ENCODE results near the gene ARMH4. TPM values are rescaled to one million over a fixed set of nuclear protein-coding genes. Genes with fewer than 3 reads are reported as not detected.

ARMH4 gene
- total RNA-seq, 4 donors from 2014 or later, result 0.41 to 2.8 (median 0.48) TPM; not detected in 1

DNA sequence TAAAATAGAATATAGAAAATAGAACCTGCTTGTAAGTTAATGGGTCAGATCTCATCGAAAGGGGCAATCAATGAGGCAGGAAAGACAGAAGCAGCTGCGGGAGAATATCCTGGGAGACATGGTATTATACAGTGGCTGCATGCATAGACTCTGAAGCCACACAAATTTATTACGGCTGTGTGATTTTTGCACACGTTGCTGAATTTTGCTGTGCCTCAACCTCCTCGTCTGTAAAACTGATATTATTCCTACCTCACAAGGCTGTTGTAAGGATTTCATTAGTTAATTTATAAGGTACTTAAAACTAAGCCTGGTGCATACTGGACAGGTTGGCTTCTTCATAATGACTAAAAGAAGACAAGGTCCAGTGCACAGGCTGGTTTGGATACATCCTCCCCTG, 52.3 kb downstream of the ARMH4 start:
- intact Hi-C loops (cut with DNase I; ENCODE audit: low total_unique reads), result no loop called here

DNA sequence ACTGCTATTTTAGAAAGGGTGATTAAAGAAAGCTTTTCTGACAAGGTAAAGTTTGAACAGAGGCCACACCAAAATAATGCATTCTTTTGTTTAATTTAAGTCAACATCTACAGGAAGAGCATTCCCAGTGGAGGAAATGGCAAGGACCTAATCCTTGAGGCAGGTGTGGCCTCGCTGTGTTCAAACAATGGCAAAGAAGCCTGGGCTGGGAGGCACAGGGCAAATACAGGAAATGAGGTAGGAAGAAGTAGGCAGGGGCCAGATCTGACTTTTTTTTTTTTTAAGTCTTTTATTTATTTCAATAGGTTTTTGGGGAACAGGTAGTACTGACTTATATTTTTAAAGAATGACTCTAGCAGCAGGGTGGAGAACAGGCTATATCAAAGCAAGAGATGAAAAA, 53.5 kb downstream of the ARMH4 start:
- intact Hi-C loops (cut with DNase I; ENCODE audit: low total_unique reads), result no loop called here
- DNase-seq, result peak; percentile 10
- H3K36me3 ChIP-seq, result no peaks in the 10 kb centered on the region
- peaks cover 0 to 3% (median 0%) of the 10 kb centered on the region in 4 donors for H3K4me1 ChIP-seq
- no peak overlapping the region for H3K4me3 ChIP-seq
- no peaks in the 10 kb centered on the region for H3K27me3 ChIP-seq
- in situ Hi-C loops (cut with MboI; ENCODE audit: low pct_ligation_motif_present in 1 of 4, low pct_unique_long_range_greater_than_20kb in 1 of 4, low sequenced_read_pairs in 3 of 4), result no loop called here
- WGBS, 2 donors (ENCODE audit: low coverage in 1 of 2), result 14 to 38% methylated on average over 1 of the region's 1 CpG
- H3K27ac ChIP-seq, result peak overlapping the region in 2 of 4 donors; percentile 5 to 20
- H3K9me3 ChIP-seq, result no peaks in the 10 kb centered on the region
- no peak for TF ChIP-seq EP300 (IDR thresholded peaks at IDR 0.05; ENCODE audit: low read depth)
- TF ChIP-seq POLR2A (IDR thresholded peaks at IDR 0.05), result no peak
- no peak for TF ChIP-seq CTCF (IDR thresholded peaks at IDR 0.05)
- TF ChIP-seq POLR2AphosphoS5 (IDR thresholded peaks at IDR 0.05), result no peak

More for the DNA sequence above, 52.3 kb downstream of the ARMH4 start:
- 88 to 89% methylated on average over 5 of the region's 5 CpGs for WGBS, 2 donors (ENCODE audit: low coverage in 1 of 2)
- no peak overlapping the region for H3K27ac ChIP-seq
- in situ Hi-C loops (cut with MboI; ENCODE audit: low pct_ligation_motif_present in 1 of 4, low pct_unique_long_range_greater_than_20kb in 1 of 4, low sequenced_read_pairs in 3 of 4), result loop anchor here in 3 of 4 donors (10.0 to 25.0 kb wide), 2 partner anchors 65 to 263 kb away; no protein-coding TSS in a partner anchor
- no peaks in the 10 kb centered on the region for H3K27me3 ChIP-seq
- DNase-seq, result no peak
- H3K9me3 ChIP-seq, result no peaks in the 10 kb centered on the region
- H3K4me1 ChIP-seq, result peaks cover 0 to 3% (median 0%) of the 10 kb centered on the region in 4 donors
- H3K4me3 ChIP-seq, result no peak overlapping the region
- no peak for TF ChIP-seq EP300 (IDR thresholded peaks at IDR 0.05; ENCODE audit: low read depth)
- no peak for TF ChIP-seq CTCF (IDR thresholded peaks at IDR 0.05)
- TF ChIP-seq POLR2AphosphoS5 (IDR thresholded peaks at IDR 0.05), result no peak
- no peak for TF ChIP-seq POLR2A (IDR thresholded peaks at IDR 0.05)
- no peaks in the 10 kb centered on the region for H3K36me3 ChIP-seq

GRCh38 chr14:58096731-58097130, 55.3 kb downstream of the ARMH4 start:
- TF ChIP-seq EP300 (IDR thresholded peaks at IDR 0.05; ENCODE audit: low read depth), result no peak
- TF ChIP-seq POLR2A (IDR thresholded peaks at IDR 0.05), result no peak
- TF ChIP-seq CTCF (IDR thresholded peaks at IDR 0.05), result no peak
- TF ChIP-seq POLR2AphosphoS5 (IDR thresholded peaks at IDR 0.05), result no peak
- no peak overlapping the region for H3K27ac ChIP-seq
- 60 to 75% methylated on average over 2 of the region's 2 CpGs for WGBS, 2 donors (ENCODE audit: low coverage in 1 of 2)
- no peaks in the 10 kb centered on the region for H3K9me3 ChIP-seq
- intact Hi-C loops (cut with DNase I; ENCODE audit: low total_unique reads), result no loop called here
- no peak for DNase-seq
- no peaks in the 10 kb centered on the region for H3K27me3 ChIP-seq
- H3K36me3 ChIP-seq, result no peaks in the 10 kb centered on the region
- H3K4me1 ChIP-seq, result peaks cover 0 to 3% (median 0%) of the 10 kb centered on the region in 4 donors
- in situ Hi-C loops (cut with MboI; ENCODE audit: low pct_ligation_motif_present in 1 of 4, low pct_unique_long_range_greater_than_20kb in 1 of 4, low sequenced_read_pairs in 3 of 4), result no loop called here
- no peak overlapping the region for H3K4me3 ChIP-seq

GRCh38 chr14:58091883-58092630, 60.0 kb downstream of the ARMH4 start:
- no peak for DNase-seq
- intact Hi-C loops (cut with DNase I; ENCODE audit: low total_unique reads) (no loop called here), in situ Hi-C loops (cut with MboI; ENCODE audit: low pct_ligation_motif_present in 1 of 4, low pct_unique_long_range_greater_than_20kb in 1 of 4, low sequenced_read_pairs in 3 of 4) (no loop called here)
- H3K4me3 ChIP-seq, result no peak overlapping the region
- TF ChIP-seq EP300 (IDR thresholded peaks at IDR 0.05; ENCODE audit: low read depth) (no peak), CTCF (IDR thresholded peaks at IDR 0.05) (no peak), POLR2AphosphoS5 (IDR thresholded peaks at IDR 0.05) (no peak)
- H3K4me1 ChIP-seq, result no peaks in the 10 kb centered on the region
- peaks cover 4% of the 10 kb centered on the region for H3K27me3 ChIP-seq
- no peaks in the 10 kb centered on the region for H3K9me3 ChIP-seq
- H3K36me3 ChIP-seq, result no peaks in the 10 kb centered on the region
- no peak overlapping the region for H3K27ac ChIP-seq
- 65 to 67% methylated on average over 4 to 5 of the region's 5 CpGs for WGBS, 2 donors (ENCODE audit: low coverage in 1 of 2)

All from transverse colon (tissue), 4 donors.